Activated CD4-positive, alpha-beta T cell treated with anti-CD3 and anti-CD28 coated beads for 36 hours (primary cell): ENCODE results near the gene DLGAP1. TPM values are rescaled to one million over a fixed set of nuclear protein-coding genes. Genes with fewer than 3 reads are reported as not detected.

Source experiments
- ATAC-seq: fragments of 200-7000 bp; cut with Tn5 transposase; one replicate; pipeline ENCODE4 v1.10.0; 2021; ENCODE audit warnings: mild to moderate bottlenecking, moderate library complexity
- CTCF ChIA-PET: fragments of 350-600 bp; sonication (Branson Sonifier 250); formaldehyde crosslinking; loops from one replicate; lab custom pipeline; 2021; ENCODE audit warnings: antibody characterized with exemption; lab: Charles Lee
- POLR2A ChIA-PET: fragments of 350-600 bp; sonication (Branson Sonifier 250); formaldehyde crosslinking; loops from one replicate; lab custom pipeline; 2021; ENCODE audit warnings: antibody characterized with exemption, inconsistent platforms; lab: Charles Lee
- DNase-seq: peaks from one replicate; pipeline ENCODE4 v3.0.0-alpha.2; 2020
- H3K27ac Mint-ChIP-seq: one replicate; pipeline ENCODE4 v1.8.0; 2021; ENCODE audit warnings: mixed read lengths
- H3K27me3 Mint-ChIP-seq: one replicate; pipeline ENCODE4 v1.8.0; 2021; ENCODE audit warnings: mixed read lengths
- H3K36me3 Mint-ChIP-seq: one replicate; pipeline ENCODE4 v1.8.0; 2021; ENCODE audit warnings: low read depth, mixed read lengths
- H3K4me1 Mint-ChIP-seq: one replicate; pipeline ENCODE4 v1.8.0; 2021; ENCODE audit warnings: mixed read lengths
- H3K4me3 Mint-ChIP-seq: one replicate; pipeline ENCODE4 v1.8.0; 2021; ENCODE audit warnings: mild to moderate bottlenecking, moderate library complexity, mixed read lengths
- H3K9me3 Mint-ChIP-seq: one replicate; pipeline ENCODE4 v1.8.0; 2021; ENCODE audit warnings: low read depth, mixed read lengths
- intact Hi-C, 2 experiments: fragments of 100-400 bp; cut with DNase I in 1 of 2; cut with micrococcal nuclease in 1 of 2; formaldehyde crosslinking; loops; one replicate each; pipeline versions ENCODE4 v1.14.2 to v1.15.1; 2022 to 2024; cut with DNase I, micrococcal nuclease
- total RNA-seq, 2 experiments: library from RNA; stranded (reverse); gene quantifications; one replicate each; pipeline ENCODE4 v1.2.3, GENCODE V29; 2021

The DLGAP1 gene
- total RNA-seq, 2 experiments from 2014 or later = 0.14 TPM; not detected in 1

- peaks cover 18% of the 10 kb centered on the region for H3K4me1 Mint-ChIP-seq
- no peak overlapping the region for H3K4me3 Mint-ChIP-seq
- H3K27me3 Mint-ChIP-seq = peaks cover 2% of the 10 kb centered on the region
- intact Hi-C loops = no loop called here
- H3K9me3 Mint-ChIP-seq = peaks cover 8% of the 10 kb centered on the region
- no peak for DNase-seq
- no peak overlapping the region for H3K27ac Mint-ChIP-seq
- ChIA-PET CTCF (interaction anchor here (1.1 to 5.4 kb wide), 2 partner anchors 12 to 17 kb away, joined by 4 to 34 read pairs; no protein-coding TSS in a partner anchor), POLR2A (no interaction called here)
- no peaks in the 10 kb centered on the region for H3K36me3 Mint-ChIP-seq
- no peak for ATAC-seq
Observed at GRCh38 chr18:3983351-3983969, 471.6 kb downstream of the DLGAP1 start.

DNA sequence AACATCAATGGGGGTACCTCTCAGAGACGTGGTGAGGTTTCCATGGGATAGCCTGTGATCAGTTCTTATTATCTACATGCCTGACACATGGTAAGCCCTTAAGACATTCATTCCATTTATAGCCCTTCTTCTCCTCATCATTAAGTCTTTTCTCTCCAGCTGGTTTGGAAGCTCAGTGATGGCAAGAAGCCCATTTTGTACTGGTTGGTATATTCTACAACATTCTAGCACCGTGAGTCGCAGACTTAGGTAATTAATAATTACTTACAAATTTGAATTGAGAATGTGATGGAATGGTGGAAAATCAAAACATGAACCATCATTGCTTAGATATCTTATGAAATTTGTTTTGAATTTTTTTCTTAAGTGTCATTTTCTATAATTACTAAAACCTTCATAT lies 472.6 kb downstream of the DLGAP1 start:
- peaks cover 18% of the 10 kb centered on the region for H3K4me1 Mint-ChIP-seq
- no peak overlapping the region for H3K27ac Mint-ChIP-seq
- H3K9me3 Mint-ChIP-seq = peaks cover 11% of the 10 kb centered on the region
- no peaks in the 10 kb centered on the region for H3K36me3 Mint-ChIP-seq
- H3K4me3 Mint-ChIP-seq = no peak overlapping the region
- H3K27me3 Mint-ChIP-seq = peaks cover 2% of the 10 kb centered on the region
- POLR2A ChIA-PET = no interaction called here
- ATAC-seq (no peak), DNase-seq (no peak)
- CTCF ChIA-PET = interaction anchor here (5.4 kb wide), 1 partner anchor 13 kb away, joined by 34 read pairs; no protein-coding TSS in a partner anchor
- intact Hi-C loops = no loop called here

DNA sequence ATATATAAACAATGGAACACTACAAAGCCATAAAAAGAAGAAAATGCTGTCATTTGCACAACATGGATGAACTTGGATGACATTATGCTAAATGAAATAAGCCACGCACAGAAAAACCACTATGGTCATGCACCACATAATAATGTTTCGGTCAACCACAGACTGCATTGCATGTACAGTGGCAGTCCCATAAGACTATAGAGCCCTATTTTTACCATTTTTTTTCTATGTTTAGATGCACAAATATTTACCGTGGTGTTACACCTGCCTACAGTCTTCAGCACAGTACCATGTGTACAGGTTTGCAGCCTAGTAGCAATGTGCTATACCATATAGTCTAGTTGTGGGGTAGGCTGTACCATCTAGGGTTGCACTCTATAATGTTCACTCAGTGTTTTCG lies 476.1 kb downstream of the DLGAP1 start:
- no peaks in the 10 kb centered on the region for H3K36me3 Mint-ChIP-seq
- ATAC-seq (no peak), DNase-seq (no peak)
- H3K27me3 Mint-ChIP-seq = peaks cover 2% of the 10 kb centered on the region
- no peak overlapping the region for H3K27ac Mint-ChIP-seq
- POLR2A ChIA-PET = no interaction called here
- CTCF ChIA-PET = no interaction called here
- H3K4me3 Mint-ChIP-seq = no peak overlapping the region
- intact Hi-C loops = no loop called here
- H3K4me1 Mint-ChIP-seq = peaks cover 5% of the 10 kb centered on the region
- H3K9me3 Mint-ChIP-seq = peaks cover 11% of the 10 kb centered on the region

GRCh38 chr18:3973191-3973850 lies 481.8 kb downstream of the DLGAP1 start:
- no peaks in the 10 kb centered on the region for H3K4me1 Mint-ChIP-seq
- CTCF ChIA-PET = interaction anchor here (0.6 to 0.8 kb wide), 2 partner anchors 11 to 22 kb away, joined by 3 read pairs; no protein-coding TSS in a partner anchor

DNA sequence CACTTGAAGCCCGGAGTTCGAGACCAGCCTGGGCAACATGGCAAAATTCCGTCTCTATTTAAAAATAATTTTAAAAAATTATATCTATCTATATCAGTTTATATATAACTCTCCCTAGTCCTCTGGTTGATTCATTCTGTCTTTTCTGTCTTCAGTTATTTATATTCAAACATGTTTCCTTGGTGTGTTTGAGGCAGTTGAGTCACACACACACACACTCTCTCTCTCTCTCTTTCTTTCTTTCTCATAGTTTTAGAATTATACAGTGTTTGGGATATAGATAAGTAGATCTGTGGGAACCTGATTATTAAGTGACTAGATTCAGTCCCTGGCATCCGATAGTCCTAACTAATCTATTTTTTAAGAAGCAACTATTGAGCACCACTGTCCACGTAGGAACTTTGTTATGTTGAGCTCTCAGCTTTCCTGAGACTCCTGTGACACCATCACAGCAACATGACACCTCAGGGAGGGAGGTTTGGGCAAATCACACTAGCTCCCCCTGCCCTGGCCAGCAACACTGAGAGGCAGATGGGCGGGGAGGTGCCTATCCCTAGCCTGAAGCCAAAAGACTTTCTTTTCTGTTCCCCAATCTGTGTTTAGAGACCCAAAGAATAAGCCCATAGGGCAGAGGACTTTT lies 482.7 kb downstream of the DLGAP1 start:
- ChIA-PET POLR2A (no interaction called here), CTCF (interaction anchor here (0.6 to 0.8 kb wide), 3 partner anchors 12 to 272 kb away, joined by 3 read pairs; no protein-coding TSS in a partner anchor)
- H3K36me3 Mint-ChIP-seq = no peaks in the 10 kb centered on the region
- H3K4me3 Mint-ChIP-seq = no peak overlapping the region
- no peak overlapping the region for H3K27ac Mint-ChIP-seq
- ATAC-seq (no peak), DNase-seq (no peak)
- no peaks in the 10 kb centered on the region for H3K9me3 Mint-ChIP-seq
- no peaks in the 10 kb centered on the region for H3K27me3 Mint-ChIP-seq
- no peaks in the 10 kb centered on the region for H3K4me1 Mint-ChIP-seq
- intact Hi-C loops = no loop called here

More at GRCh38 chr18:3973191-3973850, 481.8 kb downstream of the DLGAP1 start:
- no peak for DNase-seq
- Mint-ChIP-seq H3K27me3 (no peaks in the 10 kb centered on the region), H3K9me3 (peaks cover 1% of the 10 kb centered on the region), H3K36me3 (no peaks in the 10 kb centered on the region), H3K27ac (no peak overlapping the region), H3K4me3 (no peak overlapping the region)
- ATAC-seq = no peak
- intact Hi-C loops = no loop called here
- POLR2A ChIA-PET = interaction anchor here (0.6 kb wide), 1 partner anchor 133 kb away, joined by 5 read pairs; no protein-coding TSS in a partner anchor

GRCh38 chr18:3970929-3971328 lies 484.2 kb downstream of the DLGAP1 start:
- H3K9me3 Mint-ChIP-seq = no peaks in the 10 kb centered on the region
- no peaks in the 10 kb centered on the region for H3K36me3 Mint-ChIP-seq
- ChIA-PET POLR2A (no interaction called here), CTCF (interaction anchor here (0.9 kb wide), 1 partner anchor 15 kb away, joined by 3 read pairs; no protein-coding TSS in a partner anchor)
- intact Hi-C loops = no loop called here
- no peak for ATAC-seq
- no peaks in the 10 kb centered on the region for H3K4me1 Mint-ChIP-seq
- peaks cover 4% of the 10 kb centered on the region for H3K27me3 Mint-ChIP-seq
- no peak overlapping the region for H3K4me3 Mint-ChIP-seq
- DNase-seq = no peak
- no peak overlapping the region for H3K27ac Mint-ChIP-seq

DNA sequence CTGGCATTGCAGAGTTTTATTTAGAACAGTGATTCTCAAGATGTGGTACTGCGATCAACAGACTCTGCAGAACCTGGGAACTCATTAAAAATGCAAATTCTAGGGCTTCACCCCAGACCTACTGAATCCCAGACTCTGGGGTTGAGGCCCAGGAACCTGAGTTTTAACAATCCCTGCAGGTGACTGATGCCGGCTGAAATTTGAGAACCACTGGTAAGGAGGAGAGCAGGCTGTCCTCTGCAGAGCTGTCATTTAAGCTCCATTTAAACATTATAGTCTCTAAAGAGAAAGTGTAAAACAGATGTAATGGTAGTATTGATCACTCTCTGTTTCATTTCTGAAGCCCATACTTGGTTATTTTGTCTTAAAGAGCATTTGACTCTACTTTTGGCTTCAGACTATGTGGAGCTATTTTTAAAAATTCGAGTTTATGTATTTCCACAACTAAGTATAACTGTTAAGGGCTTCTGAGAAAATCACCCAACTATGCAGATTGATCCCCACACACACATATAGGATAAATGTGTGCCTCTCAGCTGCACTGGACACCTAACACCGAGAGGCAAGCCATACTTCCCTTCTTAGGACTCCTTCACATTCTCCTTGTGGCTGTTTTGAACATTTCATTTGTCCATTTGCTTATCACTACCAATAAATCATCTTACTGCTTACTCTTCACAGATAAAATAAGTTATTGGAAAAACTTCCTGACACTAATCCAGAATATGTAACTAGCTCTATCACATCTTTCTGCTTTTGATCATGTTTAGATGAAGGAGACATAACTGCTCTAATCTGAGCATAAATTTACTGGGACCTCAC lies 487.5 kb downstream of the DLGAP1 start:
- DNase-seq = no peak
- no peaks in the 10 kb centered on the region for H3K36me3 Mint-ChIP-seq
- CTCF ChIA-PET = interaction anchor here (3.1 to 3.3 kb wide), 2 partner anchors 28 to 196 kb away, joined by 12 to 13 read pairs; no protein-coding TSS in a partner anchor
- intact Hi-C loops = no loop called here
- no peaks in the 10 kb centered on the region for H3K9me3 Mint-ChIP-seq
- H3K4me3 Mint-ChIP-seq = no peak overlapping the region
- POLR2A ChIA-PET = no interaction called here
- peaks cover 6% of the 10 kb centered on the region for H3K27me3 Mint-ChIP-seq
- ATAC-seq = no peak
- H3K4me1 Mint-ChIP-seq = no peaks in the 10 kb centered on the region
- H3K27ac Mint-ChIP-seq = no peak overlapping the region

DNA sequence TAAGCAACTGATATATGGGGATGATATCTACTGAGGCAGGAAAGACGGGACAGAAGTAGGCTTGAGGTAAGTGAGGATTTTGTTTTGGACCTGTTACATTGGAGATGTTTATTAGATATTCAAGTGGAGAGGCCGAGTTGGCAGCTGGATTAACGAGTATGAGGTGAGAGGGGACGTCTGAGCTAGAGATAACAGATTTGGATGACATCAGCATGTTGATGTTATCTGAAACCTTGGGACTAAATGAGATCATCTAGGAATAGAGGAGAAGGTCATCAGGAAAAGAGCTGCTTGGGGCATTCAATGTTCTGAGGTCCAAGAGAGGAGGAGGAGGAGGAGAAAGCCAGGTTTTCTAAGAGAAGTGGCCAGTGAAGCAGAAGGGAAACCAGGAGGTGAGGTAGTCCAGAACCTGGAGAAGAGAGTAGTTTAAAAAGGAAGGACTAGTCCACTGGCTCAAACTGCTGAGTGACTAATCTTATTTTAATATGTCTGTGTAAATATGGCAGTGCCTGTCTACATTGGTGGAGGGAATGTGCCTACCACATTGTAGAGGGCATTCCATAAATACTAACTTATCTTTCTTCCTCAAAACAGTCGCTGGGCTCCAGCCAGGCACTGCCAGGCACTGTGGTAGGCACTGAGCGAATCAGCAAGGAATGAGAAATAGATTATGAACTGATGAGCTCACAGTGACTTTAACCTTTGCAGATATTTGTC lies 488.3 kb downstream of the DLGAP1 start:
- ChIA-PET POLR2A (no interaction called here), CTCF (interaction anchor here (3.1 to 3.3 kb wide), 2 partner anchors 29 to 195 kb away, joined by 12 to 13 read pairs; no protein-coding TSS in a partner anchor)
- Mint-ChIP-seq H3K27me3 (peaks cover 6% of the 10 kb centered on the region), H3K27ac (no peak overlapping the region), H3K4me1 (no peaks in the 10 kb centered on the region), H3K4me3 (no peak overlapping the region), H3K9me3 (no peaks in the 10 kb centered on the region), H3K36me3 (no peaks in the 10 kb centered on the region)
- DNase-seq (no peak), ATAC-seq (no peak)
- intact Hi-C loops = no loop called here

GRCh38 chr18:3966246-3966641 lies 488.9 kb downstream of the DLGAP1 start:
- Mint-ChIP-seq H3K27me3 (peaks cover 6% of the 10 kb centered on the region), H3K4me3 (no peak overlapping the region), H3K4me1 (no peaks in the 10 kb centered on the region), H3K27ac (no peak overlapping the region), H3K36me3 (no peaks in the 10 kb centered on the region), H3K9me3 (no peaks in the 10 kb centered on the region)
- DNase-seq (no peak), ATAC-seq (no peak)
- ChIA-PET POLR2A (no interaction called here), CTCF (interaction anchor here (3.1 to 3.3 kb wide), 2 partner anchors 29 to 195 kb away, joined by 12 to 13 read pairs; no protein-coding TSS in a partner anchor)
- intact Hi-C loops = no loop called here

DNA sequence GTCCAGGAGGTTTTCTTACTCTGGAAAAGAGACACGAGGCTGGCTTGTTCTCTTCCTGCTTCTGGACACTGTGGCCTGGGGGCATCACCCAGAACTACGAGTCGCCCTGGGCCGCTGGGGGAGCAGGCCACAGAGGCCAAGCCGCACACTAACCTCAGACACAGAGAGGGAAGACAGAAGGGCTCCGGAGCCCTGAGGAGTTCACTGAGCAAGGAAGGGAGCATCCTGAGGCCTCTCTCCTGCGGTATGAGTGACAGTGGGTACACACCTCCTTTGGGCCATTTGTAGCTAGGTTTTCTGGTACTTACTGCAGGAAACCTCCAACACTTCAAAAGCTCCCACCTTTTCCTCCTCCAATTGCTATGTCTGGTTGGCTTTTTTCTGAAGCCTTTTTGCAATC lies 494.1 kb downstream of the DLGAP1 start:
- Mint-ChIP-seq H3K4me3 (no peak overlapping the region), H3K9me3 (no peaks in the 10 kb centered on the region), H3K27me3 (peaks cover 2% of the 10 kb centered on the region), H3K4me1 (no peaks in the 10 kb centered on the region), H3K27ac (no peak overlapping the region), H3K36me3 (no peaks in the 10 kb centered on the region)
- ChIA-PET POLR2A (no interaction called here), CTCF (no interaction called here)
- no peak for ATAC-seq
- no peak for DNase-seq
- intact Hi-C loops = no loop called here
